H9 (cell line): ENCODE results near the gene MGMT. TPM values are rescaled to one million over a fixed set of nuclear protein-coding genes. Genes with fewer than 3 reads are reported as not detected.

ENCODE experiments used
- DNase-seq: peaks from one replicate; pipeline ENCODE4 v3.0.0-alpha.2; 2017
- H2AFZ ChIP-seq: one replicate; pipeline ENCODE4 v1.6.1; 2013; ENCODE audit warnings: mild to moderate bottlenecking, low read length, control low read depth, moderate library complexity
- H2AK5ac ChIP-seq: 2 replicates; pipeline ENCODE4 v1.6.1; 2013; ENCODE audit warnings: low read length, control low read depth, mixed read lengths; ENCODE audit not compliant: insufficient read length
- H2BK120ac ChIP-seq: one replicate; pipeline ENCODE4 v1.6.1; 2013; ENCODE audit warnings: low read depth, mild to moderate bottlenecking, low read length, control low read depth, inconsistent platforms; ENCODE audit not compliant: poor library complexity, severe bottlenecking
- H2BK12ac ChIP-seq: 2 replicates; pipeline ENCODE4 v1.6.1; 2013; ENCODE audit warnings: low read length, control low read depth, mixed read lengths, low read depth; ENCODE audit not compliant: insufficient read length
- H2BK15ac ChIP-seq: 2 replicates; pipeline ENCODE4 v1.6.1; 2013; ENCODE audit warnings: low read depth, low read length, control low read depth
- H2BK20ac ChIP-seq: one replicate; pipeline ENCODE4 v1.6.1; 2013; ENCODE audit warnings: low read depth, mild to moderate bottlenecking, low read length, control low read depth, inconsistent platforms; ENCODE audit not compliant: poor library complexity, severe bottlenecking
- H2BK5ac ChIP-seq: 2 replicates; pipeline ENCODE4 v1.6.1; 2013; ENCODE audit warnings: low read length, control low read depth, mixed read lengths; ENCODE audit not compliant: insufficient read length
- H3K14ac ChIP-seq: 2 replicates; pipeline ENCODE4 v1.6.1; 2013; ENCODE audit warnings: low read length, control low read depth; ENCODE audit not compliant: insufficient read depth
- H3K18ac ChIP-seq: 2 replicates; pipeline ENCODE4 v1.6.1; 2013; ENCODE audit warnings: low read depth, mild to moderate bottlenecking, mixed read lengths, low read length, control low read depth; ENCODE audit not compliant: insufficient read length
- H3K23ac ChIP-seq: 2 replicates; pipeline ENCODE4 v1.6.1; 2013; ENCODE audit warnings: low read length, control low read depth, mixed read lengths, low read depth; ENCODE audit not compliant: insufficient read length
- H3K23me2 ChIP-seq: 2 replicates; pipeline ENCODE4 v1.6.1; 2013; ENCODE audit warnings: low read depth, mild to moderate bottlenecking, mixed read lengths, low read length, control low read depth; ENCODE audit not compliant: insufficient read length, poor library complexity, severe bottlenecking
- H3K27ac ChIP-seq: 2 replicates; pipeline ENCODE4 v1.5.1; 2013; ENCODE audit warnings: low read length, control low read depth, mixed read lengths, low read depth; ENCODE audit not compliant: insufficient read length
- H3K27me3 ChIP-seq: 2 replicates; pipeline ENCODE4 v1.6.1; 2013; ENCODE audit warnings: low read length, control low read depth, inconsistent platforms; ENCODE audit not compliant: insufficient read depth
- H3K4ac ChIP-seq: 2 replicates; pipeline ENCODE4 v1.6.1; 2013; ENCODE audit warnings: low read depth, mild to moderate bottlenecking, control low read depth, inconsistent platforms, low read length, moderate library complexity
- H3K4me1 ChIP-seq: 2 replicates; pipeline ENCODE4 v1.6.1; 2013; ENCODE audit warnings: low read length, control low read depth, inconsistent platforms; ENCODE audit not compliant: insufficient read depth
- H3K4me2 ChIP-seq: 2 replicates; pipeline ENCODE4 v1.6.1; 2013; ENCODE audit warnings: low read length, control low read depth, mixed read lengths; ENCODE audit not compliant: insufficient read length, insufficient read depth
- H3K56ac ChIP-seq: 2 replicates; pipeline ENCODE4 v1.6.1; 2013; ENCODE audit warnings: low read depth, mild to moderate bottlenecking, mixed read lengths, low read length, control low read depth; ENCODE audit not compliant: insufficient read length
- H3K79me1 ChIP-seq: 2 replicates; pipeline ENCODE4 v1.6.1; 2013; ENCODE audit warnings: low read depth, mild to moderate bottlenecking, moderate library complexity, low read length, control low read depth, inconsistent platforms; ENCODE audit not compliant: insufficient read depth, poor library complexity, severe bottlenecking
- H3K79me2 ChIP-seq: 2 replicates; pipeline ENCODE4 v1.6.1; 2013; ENCODE audit warnings: low read length, control low read depth, inconsistent platforms; ENCODE audit not compliant: insufficient read depth
- H3K9ac ChIP-seq: 2 replicates; pipeline ENCODE4 v1.6.1; 2013; ENCODE audit warnings: low read length, control low read depth, mixed read lengths; ENCODE audit not compliant: insufficient read length; ENCODE audit errors: extremely low read depth
- H3K9me3 ChIP-seq: one replicate; pipeline ENCODE4 v1.6.1; 2013; ENCODE audit warnings: low read depth, low read length, inconsistent platforms; ENCODE audit not compliant: control insufficient read depth
- H3T11ph ChIP-seq: one replicate; pipeline ENCODE4 v1.6.1; 2013; ENCODE audit warnings: mild to moderate bottlenecking, low read length, control low read depth, inconsistent platforms
- H4K20me1 ChIP-seq: one replicate; pipeline ENCODE4 v1.6.1; 2013; ENCODE audit not compliant: control insufficient read depth, insufficient read length, insufficient read depth
- H4K5ac ChIP-seq: 2 replicates; pipeline ENCODE4 v1.6.1; 2013; ENCODE audit warnings: low read depth, mild to moderate bottlenecking, mixed read lengths, low read length, control low read depth; ENCODE audit not compliant: insufficient read length
- H4K8ac ChIP-seq: replicated peaks from 2 replicates; pipeline ENCODE4 v1.6.1; 2013; ENCODE audit warnings: low read length, control low read depth, mixed read lengths, low read depth; ENCODE audit not compliant: insufficient read length
- H4K91ac ChIP-seq: 2 replicates; pipeline ENCODE4 v1.6.1; 2013; ENCODE audit warnings: low read depth, mild to moderate bottlenecking, moderate library complexity, mixed read lengths, low read length, control low read depth; ENCODE audit not compliant: insufficient read length
- H3K27ac Mint-ChIP-seq, 3 experiments: 2 replicates in 2 of 3; 3 replicates in 1 of 3; pipeline ENCODE4 v1.8.0; 2020 to 2021; ENCODE audit warnings: mixed read lengths in 3 of 3, mild to moderate bottlenecking in 1 of 3, moderate library complexity in 1 of 3
- H3K27me3 Mint-ChIP-seq: 2 replicates; pipeline ENCODE4 v1.8.0; 2021; ENCODE audit warnings: low read depth, mild to moderate bottlenecking, moderate library complexity, mixed read lengths
- H3K36me3 Mint-ChIP-seq, 3 experiments: 2 replicates in 2 of 3; 3 replicates in 1 of 3; pipeline ENCODE4 v1.8.0; 2020 to 2021; ENCODE audit warnings: low read depth in 3 of 3, mixed read lengths in 3 of 3; ENCODE audit not compliant: insufficient read depth in 1 of 3
- H3K4me1 Mint-ChIP-seq, 2 experiments: 2 replicates each; pipeline ENCODE4 v1.8.0; 2020; ENCODE audit warnings: mixed read lengths in 2 of 2
- H3K4me3 Mint-ChIP-seq, 2 experiments: 2 replicates in 1 of 2; 3 replicates in 1 of 2; pipeline ENCODE4 v1.8.0; 2020 to 2021; ENCODE audit warnings: mild to moderate bottlenecking in 2 of 2, mixed read lengths in 2 of 2, moderate library complexity in 1 of 2
- H3K9me3 Mint-ChIP-seq, 2 experiments: 2 replicates in 1 of 2; 3 replicates in 1 of 2; pipeline ENCODE4 v1.8.0; 2020; ENCODE audit warnings: mild to moderate bottlenecking in 2 of 2, mixed read lengths in 2 of 2, moderate library complexity in 1 of 2
- WGBS: extraction: QIAGEN DNeasy Blood & Tissue Kit; methylation state at CpG from one replicate; pipeline ENCODE4 v1.1.7; 2013; ENCODE audit warnings: missing lambda C conversion rate, low lambda C conversion rate, mixed read lengths; ENCODE audit not compliant: insufficient read length; ENCODE audit errors: extremely low coverage; 5-methylcytosine and 5-hydroxymethylcytosine counted together
- total RNA-seq: library from RNA; stranded (reverse); gene quantifications from 2 replicates; pipeline ENCODE4 v1.2.1, GENCODE V29; 2021
- TF ChIP-seq, protein P1 (sequence below): fragments of 200-600 bp; sonication (generic); conservative IDR thresholded peaks from 3 replicates; pipeline ENCODE4 v1.8.0; 2021; ENCODE audit warnings: antibody characterized with exemption, mild to moderate bottlenecking

MGMT gene
- total RNA-seq, 1 experiment from 2014 or later: 18.4 TPM

GRCh38 chr10:129787557-129787956 lies 320.5 kb downstream of the MGMT start:
- WGBS: no CpG with 5 or more reads among the region's 5 CpGs
- no peaks in the 10 kb centered on the region for H3K9me3 ChIP-seq
- H3K27ac ChIP-seq: no peak overlapping the region
- H3K18ac ChIP-seq: no peak overlapping the region
- Mint-ChIP-seq H3K4me3 (no peak overlapping the region), H3K4me1 (no peaks in the 10 kb centered on the region), H3K27ac (no peak overlapping the region), H3K9me3 (peaks cover 0 to 3% of the 10 kb centered on the region in 2 experiments; a peak in 1 of 5 replicates), H3K36me3 (no peaks in the 10 kb centered on the region; a peak in 1 of 7 replicates), H3K27me3 (no peaks in the 10 kb centered on the region)
- H3K56ac ChIP-seq: no peak overlapping the region
- DNase-seq: no peak
- no peak overlapping the region for H3T11ph ChIP-seq
- no peaks in the 10 kb centered on the region for H3K79me2 ChIP-seq
- no peak overlapping the region for H4K8ac ChIP-seq
- H3K4me2 ChIP-seq: no peak overlapping the region
- no peak overlapping the region for H4K91ac ChIP-seq
- H4K20me1 ChIP-seq: no peaks in the 10 kb centered on the region
- no peak overlapping the region for H4K5ac ChIP-seq
- no peak overlapping the region for H2BK20ac ChIP-seq
- H3K14ac ChIP-seq: no peak overlapping the region
- no peaks in the 10 kb centered on the region for H3K79me1 ChIP-seq
- H2BK12ac ChIP-seq: no peak overlapping the region
- H3K23me2 ChIP-seq: no peaks in the 10 kb centered on the region
- H3K9ac ChIP-seq: no peak overlapping the region
- H2BK15ac ChIP-seq: no peak overlapping the region
- H3K4me1 ChIP-seq: no peaks in the 10 kb centered on the region
- no peak overlapping the region for H2AK5ac ChIP-seq
- TF ChIP-seq, protein P1, sequence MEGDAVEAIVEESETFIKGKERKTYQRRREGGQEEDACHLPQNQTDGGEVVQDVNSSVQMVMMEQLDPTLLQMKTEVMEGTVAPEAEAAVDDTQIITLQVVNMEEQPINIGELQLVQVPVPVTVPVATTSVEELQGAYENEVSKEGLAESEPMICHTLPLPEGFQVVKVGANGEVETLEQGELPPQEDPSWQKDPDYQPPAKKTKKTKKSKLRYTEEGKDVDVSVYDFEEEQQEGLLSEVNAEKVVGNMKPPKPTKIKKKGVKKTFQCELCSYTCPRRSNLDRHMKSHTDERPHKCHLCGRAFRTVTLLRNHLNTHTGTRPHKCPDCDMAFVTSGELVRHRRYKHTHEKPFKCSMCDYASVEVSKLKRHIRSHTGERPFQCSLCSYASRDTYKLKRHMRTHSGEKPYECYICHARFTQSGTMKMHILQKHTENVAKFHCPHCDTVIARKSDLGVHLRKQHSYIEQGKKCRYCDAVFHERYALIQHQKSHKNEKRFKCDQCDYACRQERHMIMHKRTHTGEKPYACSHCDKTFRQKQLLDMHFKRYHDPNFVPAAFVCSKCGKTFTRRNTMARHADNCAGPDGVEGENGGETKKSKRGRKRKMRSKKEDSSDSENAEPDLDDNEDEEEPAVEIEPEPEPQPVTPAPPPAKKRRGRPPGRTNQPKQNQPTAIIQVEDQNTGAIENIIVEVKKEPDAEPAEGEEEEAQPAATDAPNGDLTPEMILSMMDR: no peak
- H3K23ac ChIP-seq: no peak overlapping the region
- H2BK5ac ChIP-seq: no peak overlapping the region
- no peaks in the 10 kb centered on the region for H3K27me3 ChIP-seq
- H3K4ac ChIP-seq: no peak overlapping the region
- H2AFZ ChIP-seq: no peak overlapping the region
- H2BK120ac ChIP-seq: no peak overlapping the region
